ENCODE data around the gene EPB41L4B.
"Not testable (repeated sequence)": the region's sequence is repeated elsewhere in the genome, so short reads cannot be mapped to it uniquely, and the experiment has no call there.

EPB41L4B gene

GRCh38 chr9:109297899-109298298 is 23.0 kb downstream of the EPB41L4B start:
- ATAC-seq (peak; percentile 28), DNase-seq (no peak)

GRCh38 chr9:109295221-109296130 is 25.4 kb downstream of the EPB41L4B start:
- ATAC-seq: no peak
- no peak for DNase-seq

GRCh38 chr9:109290385-109290784 is 30.5 kb downstream of the EPB41L4B start:
- no peak for ATAC-seq

GRCh38 chr9:109289931-109290330 is 30.9 kb downstream of the EPB41L4B start:
- ATAC-seq (no peak), DNase-seq (no peak)

More at GRCh38 chr9:109290385-109290784, 30.5 kb downstream of the EPB41L4B start:
- no peak for DNase-seq

GRCh38 chr9:109289186-109289585 is 31.7 kb downstream of the EPB41L4B start:
- DNase-seq: no peak
- ATAC-seq: no peak

GRCh38 chr9:109286981-109287380 is 33.9 kb downstream of the EPB41L4B start:
- DNase-seq: no peak
- ATAC-seq: no peak

GRCh38 chr9:109286571-109286977 is 34.3 kb downstream of the EPB41L4B start:
- DNase-seq (no peak), ATAC-seq (no peak)

GRCh38 chr9:109283672-109284071 is 37.2 kb downstream of the EPB41L4B start:
- not testable (repeated sequence) for DNase-seq, ATAC-seq

GRCh38 chr9:109283012-109283411 is 37.8 kb downstream of the EPB41L4B start:
- no peak for DNase-seq

GRCh38 chr9:109282302-109282701 is 38.6 kb downstream of the EPB41L4B start:
- DNase-seq: no peak

More at GRCh38 chr9:109283012-109283411, 37.8 kb downstream of the EPB41L4B start:
- ATAC-seq: no peak

GRCh38 chr9:109281518-109281917 is 39.3 kb downstream of the EPB41L4B start:
- no peak for ATAC-seq
- no peak for DNase-seq

More at GRCh38 chr9:109282302-109282701, 38.6 kb downstream of the EPB41L4B start:
- ATAC-seq: no peak

GRCh38 chr9:109278848-109279247 is 42.0 kb downstream of the EPB41L4B start:
- no peak for DNase-seq
- no peak for ATAC-seq

- no peak for ATAC-seq
- no peak for DNase-seq
These were observed 42.6 kb downstream of the EPB41L4B start for GRCh38 chr9:109278216-109278615.

- no peak for DNase-seq
- ATAC-seq: no peak
These were observed 43.4 kb downstream of the EPB41L4B start for GRCh38 chr9:109277451-109277850.

- DNase-seq: no peak
- ATAC-seq: no peak
These were observed 44.1 kb downstream of the EPB41L4B start for GRCh38 chr9:109276469-109277440.

- ATAC-seq: no peak
- DNase-seq: no peak
These were observed 45.8 kb downstream of the EPB41L4B start for GRCh38 chr9:109274884-109275730.

- DNase-seq (no peak), ATAC-seq (no peak)
These were observed 47.0 kb downstream of the EPB41L4B start for GRCh38 chr9:109273869-109274268.

- ATAC-seq (no peak), DNase-seq (no peak)
These were observed 48.1 kb downstream of the EPB41L4B start for GRCh38 chr9:109272745-109273144.

- DNase-seq (no peak), ATAC-seq (no peak)
These were observed 48.8 kb downstream of the EPB41L4B start for GRCh38 chr9:109272045-109272444.

GRCh38 chr9:109270971-109271925 is 49.6 kb downstream of the EPB41L4B start:
- ATAC-seq (no peak), DNase-seq (no peak)

All from stimulated activated naive CD8-positive, alpha-beta T cell treated with anti-CD3 and anti-CD28 coated beads, Interleukin-15, Interleukin-2, amounts not matched to agents 100 U/mL and 50 U/mL, for 24 hours (primary cell).